Measurements from ENCODE around the gene DHRS7.

The DHRS7 gene, protein sequence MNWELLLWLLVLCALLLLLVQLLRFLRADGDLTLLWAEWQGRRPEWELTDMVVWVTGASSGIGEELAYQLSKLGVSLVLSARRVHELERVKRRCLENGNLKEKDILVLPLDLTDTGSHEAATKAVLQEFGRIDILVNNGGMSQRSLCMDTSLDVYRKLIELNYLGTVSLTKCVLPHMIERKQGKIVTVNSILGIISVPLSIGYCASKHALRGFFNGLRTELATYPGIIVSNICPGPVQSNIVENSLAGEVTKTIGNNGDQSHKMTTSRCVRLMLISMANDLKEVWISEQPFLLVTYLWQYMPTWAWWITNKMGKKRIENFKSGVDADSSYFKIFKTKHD

GRCh38 chr14:60164712-60165546, at the start of gene DHRS7:
DHRS7 (minus strand) TSS chr14:60165398; CDS start chr14:60165309, 89 bp downstream.
- DNase-seq, result peak; percentile 75

DNA sequence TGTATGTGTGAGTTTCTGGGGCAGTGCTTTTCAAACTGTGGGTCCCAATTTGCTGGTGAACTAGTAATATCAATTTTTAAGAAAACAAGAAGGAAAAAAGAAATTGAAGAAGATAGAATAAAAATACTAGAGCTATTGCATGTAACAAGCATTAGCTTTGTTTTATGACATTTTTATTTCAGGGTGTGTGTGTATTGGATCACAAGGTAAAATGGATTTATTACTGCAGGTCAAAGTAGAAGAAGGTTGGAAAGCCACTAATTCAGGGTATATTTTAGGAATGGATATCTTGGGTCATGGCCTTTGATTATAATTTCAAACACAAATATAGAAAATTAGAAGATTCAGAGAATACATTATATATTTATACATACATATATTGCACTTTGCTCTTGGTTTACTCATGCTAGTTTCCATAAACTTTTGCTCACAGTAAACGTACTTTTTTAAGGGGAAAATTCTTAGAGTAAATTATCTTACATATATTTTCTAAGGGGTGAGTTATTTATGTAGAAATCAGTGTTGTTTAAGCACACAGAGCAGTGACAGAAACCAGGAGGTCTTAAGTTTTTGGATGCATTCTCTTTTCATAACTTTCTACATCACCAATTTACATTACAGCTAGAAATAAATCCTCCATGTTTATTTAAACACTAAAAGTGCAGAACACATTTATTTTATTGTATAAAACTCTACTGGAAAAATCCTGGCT, 49.4 kb upstream of the DHRS7 start:
- DNase-seq, result no peak

DNA sequence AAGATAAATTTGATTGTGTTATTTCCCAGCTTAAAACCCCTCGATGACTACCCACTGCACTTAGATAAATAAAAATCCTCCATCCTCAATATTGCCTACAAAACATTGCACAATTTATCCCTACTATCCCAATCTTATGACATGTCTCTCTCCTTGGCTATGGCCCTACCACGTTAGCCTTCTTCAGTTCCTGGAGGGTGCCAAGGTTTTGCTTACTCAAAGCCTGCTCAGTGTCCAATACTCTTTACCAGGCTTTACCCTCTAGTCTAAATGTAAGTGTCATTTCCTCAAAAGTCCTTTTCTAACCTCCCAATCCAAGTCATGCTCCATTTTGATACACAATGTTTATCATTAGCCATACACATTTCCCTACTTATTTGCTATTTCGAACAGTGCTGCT, 48.8 kb upstream of the DHRS7 start:
- DNase-seq, result no peak

- no peak for DNase-seq
Observed at GRCh38 chr14:60212503-60213371, 47.5 kb upstream of the DHRS7 start.

DNA sequence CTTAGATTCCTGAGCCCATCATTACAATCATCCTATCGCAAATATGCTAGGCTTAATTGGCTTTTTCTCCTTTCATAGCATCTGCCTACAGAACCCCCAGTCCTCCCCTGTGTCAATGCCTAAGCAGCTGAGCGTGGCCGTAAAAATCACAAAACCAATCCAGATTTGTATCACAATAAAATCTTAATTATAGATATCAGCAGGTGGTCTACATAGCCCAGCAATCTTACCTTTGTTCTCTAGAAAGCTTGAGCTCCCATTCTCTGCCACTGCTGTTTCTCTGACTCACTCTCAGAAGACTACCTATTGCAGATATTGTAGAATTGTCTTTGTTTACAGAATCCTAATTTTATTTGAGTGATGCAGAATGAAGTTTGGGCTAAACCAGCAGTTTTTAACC, 46.0 kb upstream of the DHRS7 start:
- DNase-seq, result no peak

DNA sequence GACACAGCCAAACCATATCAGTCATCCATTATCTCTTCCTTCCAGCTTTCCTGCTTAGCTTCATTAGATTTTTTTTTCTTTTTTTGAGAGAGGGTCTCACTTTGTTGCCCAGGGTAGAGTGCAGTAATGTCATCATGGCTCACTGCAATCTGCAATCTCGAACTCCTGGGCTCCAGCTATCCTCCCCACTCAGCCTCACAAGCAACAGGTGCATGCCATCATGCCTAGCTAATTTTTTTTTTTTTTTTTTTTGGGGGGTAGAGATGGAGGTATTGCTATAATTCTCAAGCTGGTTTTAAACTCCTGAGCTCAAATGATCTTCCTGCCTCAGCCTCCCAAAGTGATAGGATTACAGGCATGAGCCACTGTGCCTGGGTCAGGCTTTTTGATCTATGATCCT, 45.5 kb upstream of the DHRS7 start:
- no peak for DNase-seq

- DNase-seq, result no peak
Observed at GRCh38 chr14:60206837-60207533, 41.8 kb upstream of the DHRS7 start.

- DNase-seq, result no peak
Observed at GRCh38 chr14:60206249-60206670, 41.1 kb upstream of the DHRS7 start.

DNA sequence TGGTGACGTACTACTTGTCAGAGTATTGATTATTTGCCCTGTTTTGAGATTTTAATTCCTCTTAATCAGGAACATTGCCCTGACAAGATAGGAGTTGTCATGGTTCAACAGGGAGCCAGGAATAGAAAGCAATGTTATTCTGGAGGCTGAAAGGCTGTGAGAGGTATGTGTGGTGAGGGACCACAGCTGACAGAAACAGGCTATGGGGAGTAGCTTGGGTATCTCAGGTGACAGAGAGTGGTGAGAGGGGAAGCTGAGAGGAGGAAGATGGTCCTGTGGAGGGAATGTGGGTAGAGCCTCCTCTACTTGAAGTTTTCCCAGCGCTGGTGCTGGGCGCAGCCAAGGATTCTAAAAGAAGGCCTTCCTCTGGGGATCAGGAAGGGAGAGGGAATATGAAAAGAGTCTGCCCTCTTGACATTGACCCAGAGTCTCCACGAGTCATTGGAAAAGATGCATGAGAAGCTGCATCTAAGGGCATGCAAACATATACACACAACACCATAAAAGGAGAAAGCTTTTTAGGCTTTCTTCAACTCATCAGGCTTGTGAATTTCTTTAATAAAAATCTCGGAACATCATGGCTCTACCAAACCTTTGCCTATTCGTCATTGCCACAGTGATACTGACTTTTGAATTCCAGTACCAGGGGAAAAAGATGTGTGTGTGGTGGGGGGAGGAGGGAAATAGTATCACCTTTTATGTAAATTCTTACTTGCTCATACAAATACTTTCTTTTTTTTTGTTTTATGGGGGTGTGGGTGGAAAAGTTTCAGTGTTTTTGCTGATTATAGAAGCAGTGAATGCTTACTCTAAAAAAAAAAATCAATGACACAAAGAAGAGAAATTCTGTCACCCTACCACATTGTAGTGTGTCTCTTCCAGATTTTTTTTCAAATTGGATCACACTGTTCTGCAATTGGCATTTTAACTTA, 39.9 kb upstream of the DHRS7 start:
- DNase-seq, result no peak

DNA sequence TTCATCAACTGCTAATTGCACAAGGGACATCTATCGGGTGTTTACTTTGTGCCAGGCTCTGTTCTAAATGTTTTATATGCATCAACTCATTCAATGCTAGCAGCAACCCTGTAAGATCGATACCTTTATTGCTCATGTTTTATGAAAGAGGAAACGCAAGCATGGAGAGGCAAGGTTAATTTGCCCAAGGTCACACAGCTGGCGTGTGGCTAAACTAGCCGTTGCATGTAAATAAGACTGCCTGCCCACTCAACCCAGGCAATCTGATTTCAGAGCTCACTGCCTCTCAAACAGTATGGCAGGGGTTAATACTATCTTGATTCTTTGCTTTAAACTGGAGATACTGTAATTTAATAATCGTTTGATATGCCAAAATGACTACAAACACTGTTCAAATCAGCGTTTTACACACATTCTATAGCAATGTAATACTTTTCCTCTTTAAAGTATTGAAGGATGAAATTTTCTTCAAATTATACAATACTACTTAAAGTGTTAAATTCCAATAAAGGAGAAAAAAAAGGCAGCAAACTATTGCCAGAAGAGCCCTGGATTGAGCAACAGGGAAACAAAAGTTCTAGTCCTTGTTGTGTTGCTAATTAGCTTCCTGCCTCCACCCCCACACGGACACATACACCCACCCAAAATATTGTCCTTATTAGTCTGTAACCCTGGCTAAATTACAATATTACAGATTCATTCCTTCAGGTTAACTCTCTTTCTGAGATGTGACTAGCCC, 39.1 kb upstream of the DHRS7 start:
- peak; percentile 57 for DNase-seq

- DNase-seq, result no peak
Observed at GRCh38 chr14:60199321-60199720, 34.1 kb upstream of the DHRS7 start.

DNA sequence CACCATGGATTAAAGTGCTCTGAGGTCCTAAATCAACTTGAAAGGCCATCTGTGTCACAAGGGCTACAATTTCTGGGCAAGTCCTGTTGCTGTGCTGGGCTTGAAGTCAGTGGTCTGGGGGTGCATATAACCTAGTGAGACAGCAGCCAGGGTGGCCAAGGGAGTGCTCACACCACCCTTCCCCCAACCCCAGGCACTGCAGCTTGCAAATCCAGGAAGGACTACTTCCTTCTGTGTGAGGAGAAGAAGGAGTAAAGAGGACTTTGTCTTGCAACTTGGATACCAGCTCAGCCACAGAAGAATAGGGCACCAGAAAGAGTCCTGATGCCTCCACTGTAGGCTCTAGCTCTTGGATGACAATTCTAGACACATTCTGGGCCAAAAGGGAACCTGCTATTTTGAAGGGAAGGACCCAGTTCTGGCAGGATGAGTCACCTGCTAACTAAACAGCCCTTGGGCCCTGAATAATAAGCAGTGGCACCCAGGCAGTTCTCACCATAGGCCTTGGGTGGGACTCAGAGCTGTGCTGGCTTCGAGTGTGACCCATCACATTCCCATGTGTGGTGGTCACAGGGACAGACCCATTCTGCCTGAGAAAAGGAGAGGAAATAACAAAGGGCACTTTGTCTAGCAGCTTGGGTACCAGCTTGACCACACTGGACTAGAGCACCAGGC, 32.6 kb upstream of the DHRS7 start:
- no peak for DNase-seq

DNA sequence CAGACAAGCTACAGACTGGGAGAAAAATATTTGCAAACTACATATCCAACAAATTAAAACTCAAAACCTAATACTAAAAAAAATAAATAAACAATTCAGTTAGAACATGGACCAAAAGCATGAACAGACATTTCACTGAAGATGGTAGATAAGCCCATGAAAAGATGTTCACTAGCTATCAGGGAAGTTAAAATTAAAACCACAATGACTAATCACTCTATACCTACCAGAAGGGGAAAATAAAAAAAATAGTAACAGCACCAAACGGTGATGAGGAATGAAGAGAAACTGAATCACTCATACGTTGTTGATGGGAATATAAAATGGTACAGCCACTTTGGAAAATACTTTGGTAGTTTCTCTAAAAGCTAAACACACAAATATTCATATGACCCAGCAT, 31.1 kb upstream of the DHRS7 start:
- DNase-seq, result no peak

GRCh38 chr14:60195179-60195810, 30.1 kb upstream of the DHRS7 start:
- DNase-seq, result no peak

- peak; percentile 23 for DNase-seq
Observed at GRCh38 chr14:60189923-60190840, 25.0 kb upstream of the DHRS7 start.

DNA sequence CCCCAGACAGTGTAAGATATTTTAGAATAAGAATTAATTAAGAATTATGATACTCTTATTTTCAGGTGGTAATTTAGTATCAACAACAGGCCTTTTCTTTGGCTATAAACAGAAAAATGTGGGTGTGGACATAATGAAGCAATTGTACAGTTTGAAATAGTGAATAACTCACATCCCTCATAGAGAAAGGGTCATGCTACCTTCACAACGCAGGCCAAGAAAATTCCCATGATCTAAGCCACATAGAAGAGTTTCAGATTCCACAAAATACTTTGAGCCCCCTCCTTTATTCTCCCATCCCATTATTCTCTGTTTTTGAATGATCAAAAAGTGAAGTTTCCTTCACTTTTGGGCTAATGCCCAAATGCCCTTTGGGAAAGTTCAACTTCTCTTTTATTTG, 23.5 kb upstream of the DHRS7 start:
- DNase-seq, result no peak

DNA sequence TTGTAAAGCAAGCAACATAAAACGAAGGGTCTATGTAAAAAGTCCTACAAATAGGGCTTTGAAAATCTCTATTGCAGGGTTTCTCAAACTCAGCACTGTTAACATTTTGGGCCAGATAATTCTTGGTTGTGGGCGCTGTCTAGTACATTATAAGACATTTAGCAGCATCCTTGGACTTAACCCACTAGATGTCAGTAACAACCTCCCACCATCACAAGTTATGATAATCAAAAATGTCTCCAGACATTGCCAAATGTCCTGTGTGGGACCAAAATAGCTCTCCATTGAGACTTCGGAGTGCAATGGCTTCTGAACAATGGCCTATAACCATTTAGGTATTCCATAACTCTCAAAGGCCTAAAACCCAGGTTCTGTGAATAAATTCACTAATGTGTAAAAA, 22.9 kb upstream of the DHRS7 start:
- peak; percentile 15 for DNase-seq

All from NCI-H1092 (cell line).